K562 (cell line): ENCODE results near the gene STUM. TPM values are rescaled to one million over a fixed set of nuclear protein-coding genes. Genes with fewer than 3 reads are reported as not detected.

Source experiments
- BCOR ChIP-seq: fragments of 450-650 bp; IDR thresholded peaks from 2 replicates; pipeline ENCODE4 v1.6.1; 2016
- BMI1 ChIP-seq: fragments of 150-350 bp; IDR thresholded peaks from 2 replicates; pipeline ENCODE4 v1.6.1; 2014; ENCODE audit warnings: low read length
- COPS2 ChIP-seq: fragments of 450-650 bp; conservative IDR thresholded peaks from 2 replicates; pipeline ENCODE4 v1.6.1; 2016; ENCODE audit warnings: mild to moderate bottlenecking, moderate library complexity
- CSDE1 ChIP-seq, 2 experiments: fragments of 450-650 bp; IDR thresholded peaks; 2 replicates each; pipeline ENCODE4 v1.6.1; 2016; ENCODE audit warnings: mild to moderate bottlenecking in 1 of 2
- CTCF ChIP-seq, 3 experiments: IDR thresholded peaks in 2 of 3; conservative IDR thresholded peaks in 1 of 3; 2 replicates each; pipeline ENCODE4 v1.5.1; 2011 to 2012; ENCODE audit warnings: low read length in 3 of 3, mild to moderate bottlenecking in 3 of 3, control low read depth in 2 of 3, improper control_type of control experiment in 1 of 3, inconsistent platforms in 1 of 3, low read depth in 1 of 3, mixed read lengths in 1 of 3, moderate library complexity in 1 of 3; ENCODE audit not compliant: insufficient read depth in 2 of 3
- CUX1 ChIP-seq: fragments of 200-800 bp; sonication (Bioruptor generic); IDR thresholded peaks from 2 replicates; pipeline ENCODE4 v1.6.1; 2016; ENCODE audit warnings: missing genetic modification characterization, missing compliant biosample characterization
- GABPA ChIP-seq: fragments of 200-800 bp; sonication (Bioruptor generic); conservative IDR thresholded peaks from 2 replicates; pipeline ENCODE4 v1.6.1; 2016; ENCODE audit warnings: low read depth, missing genetic modification characterization, missing compliant biosample characterization
- KHSRP ChIP-seq: fragments of 450-650 bp; IDR thresholded peaks from 2 replicates; pipeline ENCODE4 v1.6.1; 2017
- MAFK ChIP-seq: IDR thresholded peaks from 2 replicates; pipeline ENCODE4 v1.6.1; 2011; ENCODE audit warnings: low read length, improper control_type of control experiment
- MTA1 ChIP-seq: fragments of 450-650 bp; IDR thresholded peaks from 2 replicates; pipeline ENCODE4 v1.6.1; 2017; ENCODE audit warnings: borderline replicate concordance
- PCBP2 ChIP-seq: fragments of 200-400 bp; formaldehyde crosslinking; IDR thresholded peaks from 2 replicates; pipeline ENCODE4 v1.6.1; 2018; ENCODE audit warnings: low read length, low read depth, mild to moderate bottlenecking, moderate library complexity; ENCODE audit not compliant: poor library complexity, severe bottlenecking
- POLR2B ChIP-seq: fragments of 450-650 bp; IDR thresholded peaks from 2 replicates; pipeline ENCODE4 v1.6.1; 2018; ENCODE audit warnings: low read depth; ENCODE audit not compliant: partially characterized antibody
- POLR3A ChIP-seq: IDR thresholded peaks from 2 replicates; pipeline ENCODE4 v1.6.1; 2011; ENCODE audit warnings: borderline replicate concordance, mild to moderate bottlenecking, moderate library complexity; ENCODE audit not compliant: insufficient read length, insufficient read depth; ENCODE audit errors: extremely low read depth
- RNF2 ChIP-seq: sonication (generic); IDR thresholded peaks from 2 replicates; pipeline ENCODE4 v1.6.1; 2016
- STAT5B ChIP-seq: fragments of 250-450 bp; sonication (Bioruptor Pico); IDR thresholded peaks from 2 replicates; pipeline ENCODE4 v1.8.0; 2021; ENCODE audit warnings: mild to moderate bottlenecking, inconsistent platforms
- YY1 ChIP-seq, 3 experiments: IDR thresholded peaks; 2 replicates each; pipeline ENCODE4 v1.6.1; 2011; ENCODE audit warnings: low read length in 2 of 3, mild to moderate bottlenecking in 2 of 3, moderate library complexity in 2 of 3, borderline replicate concordance in 1 of 3, control low read depth in 1 of 3, low read depth in 1 of 3; ENCODE audit not compliant: insufficient read depth in 3 of 3, insufficient replicate concordance in 2 of 3, control insufficient read depth in 1 of 3, insufficient read length in 1 of 3; ENCODE audit errors: extremely low read depth in 1 of 3
- ZFP30 ChIP-seq: fragments of 250-450 bp; sonication (Bioruptor Pico); IDR thresholded peaks from 2 replicates; pipeline ENCODE4 v1.8.0; 2022; ENCODE audit warnings: moderate library complexity, mild to moderate bottlenecking, inconsistent platforms, borderline replicate concordance
- ZNF282 ChIP-seq: sonication (generic); formaldehyde crosslinking; IDR thresholded peaks from 2 replicates; pipeline ENCODE4 v1.8.1; 2023; ENCODE audit warnings: missing genetic modification reagents
- ZNF354B ChIP-seq: fragments of 250-450 bp; sonication (Bioruptor Pico); IDR thresholded peaks from 2 replicates; pipeline ENCODE4 v1.4.0; 2020
- ZNF436 ChIP-seq: fragments of 250-450, 450-650 bp; sonication (Bioruptor Pico); formaldehyde crosslinking; IDR thresholded peaks from 2 replicates; pipeline ENCODE4 v1.7.0; 2020; ENCODE audit warnings: mild to moderate bottlenecking
- ZNF707 ChIP-seq: fragments of 250-450 bp; sonication (Bioruptor Pico); conservative IDR thresholded peaks from 2 replicates; pipeline ENCODE4 v1.8.0; 2022; ENCODE audit warnings: inconsistent platforms, mild to moderate bottlenecking, moderate library complexity
- polyA plus RNA-seq, 8 experiments: library from polyadenylated mRNA; depleted of rRNA in 4 of 8; stranded (reverse) in 5 of 8; unstranded in 3 of 8; fragments of >200 nt; fragmentation: Nextera tagmentation in 2 of 8; fragmentation: Illumina TruSeq in 1 of 8; extraction: Ambion mirVana in 2 of 8; extraction: Trizol in 1 of 8; gene quantifications; 2 replicates each; pipeline versions ENCODE4 v1.2.1 to v1.2.3, GENCODE V29; 2011 to 2014; ENCODE audit warnings: inconsistent platforms in 1 of 8, missing spikeins in 1 of 8
- total RNA-seq, 7 experiments: library from RNA; depleted of rRNA in 6 of 7; stranded (reverse); fragments of >200 nt in 6 of 7; fragmentation: Illumina TruSeq in 2 of 7; extraction: Trizol in 2 of 7; gene quantifications; 2 replicates each; pipeline versions ENCODE4 v1.2.1 to v1.2.3, GENCODE V29; 2011 to 2021; ENCODE audit warnings: low replicate concordance in 1 of 7

Gene STUM
- total and polyA plus RNA-seq, 9 of the 15 experiments (the other 6 are each of a cell fraction or from before 2014, with no cell fraction given), result not detected

- no peak for TF ChIP-seq CUX1 (CRISPR knock-in tag)
- TF ChIP-seq KHSRP, result no peak
- TF ChIP-seq PCBP2, result no peak
- no peak for TF ChIP-seq ZNF354B (CRISPR knock-in tag)
- no peak for TF ChIP-seq CSDE1 (IDR thresholded peaks at IDR 0.05)
- no peak for TF ChIP-seq RNF2
- TF ChIP-seq CTCF (IDR thresholded peaks at IDR 0.05 in 2 of 3, conservative IDR thresholded peaks at IDR 0.05 in 1 of 3; ENCODE audit: insufficient read depth in 2 of 3, low read depth in 1 of 3, low read length in 3 of 3), result peak; percentile 92 to 97 (median 97)
- TF ChIP-seq ZNF707 (CRISPR knock-in tag), result no peak
- TF ChIP-seq ZNF282, result no peak
- peak; percentile 35; the same call in 1 of the 2 replicates for TF ChIP-seq BMI1
- TF ChIP-seq BCOR, result no peak
- no peak for TF ChIP-seq MAFK
- TF ChIP-seq GABPA, result no peak
- TF ChIP-seq POLR2B, result no peak
- no peak for TF ChIP-seq STAT5B
- TF ChIP-seq COPS2, result no peak
- TF ChIP-seq YY1 (IDR thresholded peaks at IDR 0.05; ENCODE audit: borderline replicate concordance in 1 of 3, control insufficient read depth in 1 of 3, extremely low read depth in 1 of 3, insufficient read depth in 3 of 3, insufficient read length in 1 of 3, insufficient replicate concordance in 2 of 3, low read depth in 1 of 3, low read length in 2 of 3), result peak in 1 of 3 experiments; percentile 13
- TF ChIP-seq MTA1, result no peak
- TF ChIP-seq POLR3A, result no peak
- no peak for TF ChIP-seq ZNF436 (CRISPR knock-in tag)
- no peak for TF ChIP-seq ZFP30 (CRISPR knock-in tag)
Observed at GRCh38 chr1:226547754-226548191, 791 bp upstream of the STUM start (continued).
